H1 (cell line): ENCODE measurements around the gene TOP2B.

ENCODE experiments used
- CTCF ChIP-seq, 3 experiments: IDR thresholded peaks; 1 replicate in 2 of 3; 2 replicates in 1 of 3; pipeline versions ENCODE4 v1.5.1 to v1.6.1; 2011; ENCODE audit warnings: low read length in 3 of 3, mild to moderate bottlenecking in 3 of 3, inconsistent platforms in 2 of 3, low read depth in 1 of 3, moderate library complexity in 1 of 3; ENCODE audit not compliant: insufficient read depth in 1 of 3; ENCODE audit errors: control extremely low read depth in 1 of 3
- EZH2 ChIP-seq: fragments of 200-600 bp; sonication (generic); IDR thresholded peaks from 2 replicates; pipeline ENCODE4 v1.7.1; 2012; ENCODE audit warnings: low read depth, mild to moderate bottlenecking, moderate library complexity, low read length, inconsistent platforms; ENCODE audit not compliant: severe bottlenecking
- KDM1A ChIP-seq: fragments of 200-600, 300-600 bp; sonication (generic); IDR thresholded peaks from 2 replicates; pipeline ENCODE4 v1.7.1; 2016; ENCODE audit warnings: mild to moderate bottlenecking, low read length, borderline replicate concordance
- MAX ChIP-seq: IDR thresholded peaks from 2 replicates; pipeline ENCODE4 v1.6.1; 2012; ENCODE audit warnings: inconsistent platforms
- POLR2AphosphoS5 ChIP-seq: IDR thresholded peaks from 2 replicates; pipeline ENCODE4 v1.6.1; 2011; ENCODE audit warnings: low read depth, low read length

- TF ChIP-seq CTCF (IDR thresholded peaks at IDR 0.05; ENCODE audit: control extremely low read depth in 1 of 3, insufficient read depth in 1 of 3, low read depth in 1 of 3, low read length in 3 of 3) (no peak), MAX (no peak), POLR2AphosphoS5 (no peak), EZH2 (no peak), KDM1A (no peak)
Observed at GRCh38 chr3:25679642-25680302, 15.1 kb upstream of the TOP2B start.
